NCI-H1105 treated with DMSO at 0.1 percent for 48 hours (cell line): ENCODE data around the gene AJAP1.

Source experiments
- DNase-seq: peaks from one replicate; lab custom pipeline; 2025; lab: John Stamatoyannopoulos, UW

The AJAP1 gene

DNA sequence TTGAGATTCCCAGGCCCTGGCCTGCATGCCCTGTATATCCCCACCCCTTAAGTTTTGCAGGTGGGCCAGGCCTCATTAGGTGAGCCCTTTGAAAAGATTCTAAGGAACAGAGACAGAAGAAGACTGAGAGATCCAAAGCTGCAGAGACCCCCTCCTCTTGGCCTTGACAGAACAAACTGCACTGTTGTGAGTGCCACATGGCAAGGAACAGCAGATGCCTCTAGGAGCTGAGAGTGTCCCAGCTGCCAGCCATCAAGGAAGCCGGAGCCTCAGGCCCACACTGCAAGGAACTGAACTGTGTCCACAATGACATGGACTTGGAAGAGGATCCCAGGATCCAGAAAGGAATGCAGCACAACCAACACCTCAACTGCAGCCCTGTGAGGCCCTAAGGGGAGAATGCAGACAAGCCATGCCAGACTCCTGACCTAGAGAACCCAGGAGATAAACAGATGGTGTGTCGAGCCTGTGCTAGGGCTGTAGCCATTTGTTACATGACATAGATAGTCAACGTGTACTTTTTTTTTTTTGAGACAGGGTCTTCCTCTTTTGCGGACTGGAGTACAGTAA, 182.7 kb downstream of the AJAP1 start:
- DNase-seq: no peak

DNA sequence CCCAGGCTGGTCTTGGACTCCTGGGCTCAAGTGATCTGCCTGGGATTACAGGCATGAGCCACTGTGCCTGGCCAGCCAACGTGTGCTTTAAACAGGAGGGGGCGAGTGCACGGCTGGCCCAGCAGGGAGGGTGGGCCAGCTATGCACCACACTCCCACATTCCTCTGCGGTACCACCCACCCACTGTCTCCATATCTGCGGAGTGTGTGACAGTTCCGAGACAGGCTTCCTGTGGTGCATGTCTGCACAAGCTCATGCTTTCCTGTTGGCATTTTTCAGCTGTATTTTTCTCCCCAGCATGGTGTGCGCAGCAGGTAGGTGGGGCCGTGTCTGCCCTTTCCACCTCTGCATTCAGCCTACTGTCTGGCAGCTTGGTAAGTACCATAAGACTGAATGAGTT, 183.3 kb downstream of the AJAP1 start:
- no peak for DNase-seq

DNA sequence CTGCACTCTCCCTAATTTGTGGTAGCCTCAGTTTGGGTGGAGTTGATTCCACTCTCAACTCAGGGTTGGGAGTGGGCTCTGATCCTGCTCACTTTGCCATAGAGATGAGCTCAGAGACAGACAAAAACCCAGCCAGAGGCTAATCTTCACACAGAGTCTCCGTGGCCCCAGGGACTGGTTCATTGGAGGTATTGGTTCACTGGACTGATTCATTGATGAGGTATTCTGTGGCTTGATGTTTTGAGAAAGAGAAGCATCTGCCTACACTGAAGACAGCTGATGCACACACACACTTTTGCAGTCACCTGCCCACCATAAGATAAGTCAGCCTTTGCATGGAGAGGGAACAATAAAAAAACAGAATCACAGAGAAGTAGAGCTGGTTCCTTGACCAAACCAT, 183.8 kb downstream of the AJAP1 start:
- no peak for DNase-seq
